HG02571 (cell line): ENCODE data around the gene WNT1.

Experiments used
- ATAC-seq: cut with Tn5 transposase; IDR thresholded peaks from one replicate; pipeline ENCODE4 v1.9.1; 2021; ENCODE audit warnings: mild to moderate bottlenecking, moderate library complexity; ENCODE audit not compliant: unreplicated experiment

The WNT1 gene

DNA sequence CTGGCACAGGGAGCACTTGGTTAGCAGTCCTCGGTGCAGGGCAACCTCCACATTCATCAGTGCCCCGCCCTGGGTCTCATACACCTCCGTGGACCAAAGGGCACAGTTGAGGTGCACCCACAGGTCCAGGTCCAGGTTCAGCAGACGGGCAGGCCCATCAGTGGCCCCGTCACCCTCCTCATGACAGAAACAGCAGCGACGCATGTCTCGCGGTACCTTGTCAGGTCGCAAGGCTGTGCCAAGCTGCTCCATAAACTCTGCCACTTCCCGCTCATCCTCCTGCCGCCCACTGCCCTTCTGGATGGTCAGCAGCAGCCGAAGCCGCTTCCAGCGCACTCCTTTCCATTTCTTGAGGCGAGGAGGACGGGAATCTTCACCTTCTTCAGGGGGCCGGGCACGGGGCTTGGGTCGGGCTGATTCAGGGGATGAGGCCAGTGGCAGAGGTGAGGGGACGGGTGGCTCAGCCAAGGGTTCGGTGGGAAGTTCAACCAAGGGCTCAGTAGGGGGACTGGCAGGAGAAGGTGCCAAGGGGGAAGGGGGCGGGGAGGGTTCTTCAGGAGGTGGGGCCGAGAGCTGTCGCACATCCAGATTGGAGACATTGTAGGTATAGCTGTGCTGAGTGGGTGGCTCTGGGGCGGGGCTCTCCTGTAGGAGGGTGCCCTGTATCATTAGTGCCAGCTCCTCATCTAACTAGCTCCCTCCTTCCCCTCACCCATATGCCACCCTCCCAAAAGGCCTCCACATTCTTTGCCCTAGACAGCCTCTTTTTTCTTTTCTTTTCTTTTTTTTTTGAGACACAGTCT lies 48.8 kb downstream of the WNT1 start:
- no peak for ATAC-seq

DNA sequence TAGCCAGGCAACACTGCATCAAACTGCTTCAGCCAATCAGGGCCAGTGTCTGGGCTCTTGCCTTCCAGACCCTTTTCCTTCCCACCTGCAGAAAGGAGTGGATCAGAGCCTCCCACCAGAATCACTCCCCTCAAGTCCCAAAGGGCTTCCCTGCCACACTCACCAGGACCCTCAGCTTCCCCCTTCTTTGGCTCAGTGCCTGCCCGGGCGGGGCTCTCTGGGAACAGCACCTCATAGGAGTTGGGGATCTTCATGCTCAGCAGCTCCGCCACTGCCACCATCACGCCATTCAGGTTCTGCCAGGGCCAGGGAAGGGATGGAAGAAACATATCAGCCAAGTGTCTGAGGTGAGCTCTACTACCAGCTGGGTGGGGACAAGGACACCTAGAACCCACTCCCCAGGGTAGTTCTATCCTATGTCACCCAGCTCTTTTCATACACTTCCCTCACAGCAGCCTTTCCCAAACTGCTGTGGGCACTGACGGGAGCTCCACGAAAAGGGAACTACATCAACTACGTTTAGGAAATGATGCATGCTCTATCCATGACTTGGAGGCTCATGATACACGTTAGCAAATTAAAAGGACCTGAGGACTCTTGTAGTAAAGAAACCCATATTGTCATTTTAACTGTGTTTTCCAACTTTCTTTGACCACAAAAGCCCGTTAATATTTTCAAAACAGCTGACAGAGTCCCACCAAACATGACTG lies 49.9 kb downstream of the WNT1 start:
- no peak for ATAC-seq

DNA sequence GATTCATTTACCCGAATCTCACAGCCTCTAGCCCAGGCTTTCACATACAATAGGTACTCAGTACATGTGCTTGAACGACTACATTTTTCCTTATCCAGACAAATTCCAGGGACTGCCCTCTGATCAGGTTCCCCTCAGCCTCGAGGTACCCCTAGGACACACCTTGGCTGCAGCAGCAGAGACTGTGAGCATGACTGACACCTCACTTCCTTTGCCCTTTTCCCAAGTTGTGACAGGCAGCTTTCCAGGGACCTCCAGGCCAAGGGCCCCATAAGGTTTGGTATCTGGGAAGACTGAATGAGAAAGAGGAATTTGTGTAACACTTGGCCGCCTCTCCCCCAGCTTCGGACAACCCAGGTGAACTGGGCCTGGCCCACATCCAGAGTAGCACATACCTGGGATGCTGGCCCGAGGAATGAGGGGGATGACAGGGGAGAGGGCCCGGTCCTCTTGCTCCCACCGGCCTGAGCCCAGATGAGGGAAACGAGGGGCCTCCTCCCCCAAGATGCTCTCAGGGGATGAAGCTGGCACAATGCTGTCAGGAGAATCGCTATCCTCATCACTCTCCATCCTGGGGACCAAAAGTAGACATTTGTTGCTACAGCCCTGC lies 50.6 kb downstream of the WNT1 start:
- ATAC-seq = no peak

DNA sequence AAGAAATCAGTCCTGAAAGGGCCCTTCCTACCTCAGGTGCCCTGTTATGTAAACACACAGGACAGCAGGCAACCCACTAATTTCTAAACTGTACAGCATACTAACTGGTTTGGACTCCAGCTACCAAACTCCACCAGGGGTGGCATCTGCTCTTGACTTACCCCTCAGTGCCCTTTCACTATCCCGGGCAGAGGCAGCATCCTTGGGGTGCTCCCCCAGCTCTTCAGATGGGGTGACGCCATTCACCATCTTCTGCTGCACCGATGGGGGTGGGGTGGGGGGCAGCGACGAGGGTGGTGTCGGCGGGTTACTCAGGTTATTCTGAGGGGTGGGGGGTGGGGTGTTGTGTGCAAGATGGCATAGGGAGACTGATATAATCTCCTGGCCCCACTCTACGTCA lies 52.0 kb downstream of the WNT1 start:
- no peak for ATAC-seq

DNA sequence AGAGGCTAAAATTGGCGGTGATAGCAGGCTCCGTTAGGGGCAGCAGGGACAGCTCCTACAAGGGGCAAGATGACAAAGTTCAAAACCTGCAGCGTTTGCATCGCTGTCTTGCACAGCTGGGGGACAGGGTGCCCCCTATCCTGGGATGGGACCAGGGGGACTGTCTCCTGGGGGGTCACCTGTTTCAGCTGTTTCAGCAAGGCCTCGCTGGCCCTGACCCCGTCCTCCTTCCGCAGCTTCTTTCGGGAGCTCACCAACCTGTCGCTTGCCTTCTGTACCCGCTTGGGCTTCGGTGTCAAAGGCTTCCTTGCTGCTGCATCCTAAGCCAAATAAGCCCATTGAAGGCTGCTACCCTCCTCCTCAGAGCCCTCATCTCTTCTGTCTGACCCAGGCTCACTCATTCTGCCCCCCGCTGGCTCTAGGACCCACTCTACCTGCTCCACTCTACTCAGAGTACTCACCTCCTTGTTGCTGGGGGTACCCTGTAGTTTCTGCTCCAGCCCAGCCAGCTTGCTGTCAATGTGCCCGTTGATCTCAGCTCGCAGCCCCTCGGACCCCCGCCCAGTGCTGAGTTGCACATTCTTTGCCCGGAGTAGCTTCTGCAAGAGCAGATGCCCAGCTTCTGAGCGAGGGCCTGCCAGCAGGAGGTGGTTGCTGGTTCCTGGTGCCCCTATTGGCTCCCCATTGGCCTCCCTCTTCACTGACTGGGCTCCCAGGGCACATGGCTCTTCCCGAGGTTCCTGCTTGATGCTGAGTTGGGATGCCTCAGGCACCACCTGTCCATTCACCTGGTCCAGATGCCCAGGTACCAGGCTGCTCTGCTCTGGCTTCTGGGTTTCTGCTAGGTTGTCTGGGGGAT lies 52.8 kb downstream of the WNT1 start:
- no peak for ATAC-seq

DNA sequence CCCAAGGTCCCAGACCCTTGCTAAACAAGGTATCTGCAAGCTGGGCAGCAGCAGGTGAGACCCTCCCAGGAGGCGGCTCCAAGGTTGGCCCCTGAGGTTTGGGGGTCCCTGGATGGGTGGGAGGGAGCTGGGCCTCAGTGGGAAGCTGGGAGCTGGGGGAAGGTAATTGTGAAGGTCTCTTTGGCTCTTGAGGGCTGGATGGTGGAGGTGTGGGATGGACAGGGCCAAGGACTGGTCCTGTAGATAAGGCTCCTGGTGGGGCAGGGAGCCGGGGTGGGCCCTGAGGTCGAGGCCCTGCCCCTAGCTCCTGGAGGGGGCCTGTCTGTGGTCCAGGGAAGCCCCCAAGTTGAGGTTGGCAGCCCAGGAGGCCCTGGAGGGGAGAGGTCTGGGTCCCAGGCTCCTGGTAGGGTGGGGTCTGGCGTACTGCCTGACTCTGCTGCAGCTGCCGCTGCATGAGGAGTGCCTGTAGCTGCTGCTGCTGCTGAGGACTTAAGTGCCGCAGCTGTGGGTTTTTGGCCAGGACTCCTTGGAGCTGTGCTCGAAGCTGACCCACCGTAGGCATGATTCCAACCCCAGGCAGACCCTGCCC lies 53.5 kb downstream of the WNT1 start:
- no peak for ATAC-seq
